ENCODE measurements around the gene ATP8B1.

Gene ATP8B1

GRCh38 chr18:57816208-57816954 lies 13.3 kb upstream of the ATP8B1 start:
- no peak for DNase-seq

GRCh38 chr18:57814555-57814954 lies 11.4 kb upstream of the ATP8B1 start:
- no peak for DNase-seq

- no peak for DNase-seq
Observed at GRCh38 chr18:57813245-57813644, 10.1 kb upstream of the ATP8B1 start.

GRCh38 chr18:57812126-57812477 lies 9.0 kb upstream of the ATP8B1 start:
- DNase-seq, result no peak

GRCh38 chr18:57811477-57812125 lies 8.5 kb upstream of the ATP8B1 start:
- no peak for DNase-seq

DNA sequence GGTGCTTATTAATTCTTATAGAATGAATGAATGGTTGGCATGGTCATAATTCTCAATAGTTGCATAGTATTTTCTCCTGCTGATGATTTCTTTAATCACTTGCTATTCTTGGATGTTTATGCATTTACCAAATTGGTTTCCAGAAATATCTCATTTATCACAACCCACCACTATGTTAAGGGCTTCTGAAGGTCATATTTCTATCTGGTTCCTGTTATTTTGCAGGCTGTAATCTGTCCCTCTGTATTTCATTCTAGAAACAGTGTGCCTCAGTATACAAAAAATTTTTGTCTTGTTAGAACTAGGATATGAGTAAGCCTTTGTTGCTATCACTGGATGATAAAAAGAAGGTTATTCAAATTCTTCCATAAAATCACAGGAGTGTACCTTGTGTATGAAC lies 6.1 kb upstream of the ATP8B1 start:
- DNase-seq, result no peak

- DNase-seq, result no peak
Observed at GRCh38 chr18:57807336-57808117, 4.4 kb upstream of the ATP8B1 start.

DNA sequence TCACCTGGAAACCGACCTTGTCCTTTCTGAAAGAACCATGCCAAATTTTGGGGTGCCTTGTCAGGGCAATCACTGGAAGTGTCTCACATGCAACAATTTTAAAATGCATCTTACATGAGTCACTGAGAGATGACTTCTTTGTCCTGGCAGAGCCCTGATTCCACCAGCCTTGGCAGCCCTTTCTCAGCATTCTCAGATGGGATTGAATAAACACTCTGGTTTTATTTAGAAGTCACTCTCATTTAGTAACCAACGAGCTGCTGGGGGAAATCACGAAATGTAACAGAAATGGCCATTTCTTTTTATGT lies 3.8 kb upstream of the ATP8B1 start:
- DNase-seq, result peak; percentile 2

- DNase-seq, result no peak
Observed at GRCh38 chr18:57806201-57806977, 3.3 kb upstream of the ATP8B1 start.

DNA sequence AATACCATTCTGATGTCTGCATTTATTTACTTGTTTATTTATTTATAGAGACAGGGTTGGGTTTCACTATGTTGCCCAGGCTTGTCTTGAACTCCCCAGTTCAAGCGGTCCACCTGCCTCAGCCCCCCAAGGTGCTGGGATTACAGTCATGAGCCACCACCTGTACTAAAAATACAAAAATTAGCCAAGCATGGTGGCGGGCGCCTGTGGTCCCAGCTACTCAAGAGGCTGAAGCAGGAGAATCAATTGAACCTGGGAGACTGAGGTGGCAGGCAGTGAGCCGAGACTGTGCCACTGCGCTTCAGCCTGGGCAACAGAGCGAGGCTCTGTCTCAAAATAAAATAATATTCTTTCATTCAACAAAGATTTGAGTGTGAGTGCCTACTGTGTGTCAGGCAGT lies 2.0 kb upstream of the ATP8B1 start:
- no peak for DNase-seq

GRCh38 chr18:57804557-57804956 lies 1.4 kb upstream of the ATP8B1 start:
- no peak for DNase-seq

DNA sequence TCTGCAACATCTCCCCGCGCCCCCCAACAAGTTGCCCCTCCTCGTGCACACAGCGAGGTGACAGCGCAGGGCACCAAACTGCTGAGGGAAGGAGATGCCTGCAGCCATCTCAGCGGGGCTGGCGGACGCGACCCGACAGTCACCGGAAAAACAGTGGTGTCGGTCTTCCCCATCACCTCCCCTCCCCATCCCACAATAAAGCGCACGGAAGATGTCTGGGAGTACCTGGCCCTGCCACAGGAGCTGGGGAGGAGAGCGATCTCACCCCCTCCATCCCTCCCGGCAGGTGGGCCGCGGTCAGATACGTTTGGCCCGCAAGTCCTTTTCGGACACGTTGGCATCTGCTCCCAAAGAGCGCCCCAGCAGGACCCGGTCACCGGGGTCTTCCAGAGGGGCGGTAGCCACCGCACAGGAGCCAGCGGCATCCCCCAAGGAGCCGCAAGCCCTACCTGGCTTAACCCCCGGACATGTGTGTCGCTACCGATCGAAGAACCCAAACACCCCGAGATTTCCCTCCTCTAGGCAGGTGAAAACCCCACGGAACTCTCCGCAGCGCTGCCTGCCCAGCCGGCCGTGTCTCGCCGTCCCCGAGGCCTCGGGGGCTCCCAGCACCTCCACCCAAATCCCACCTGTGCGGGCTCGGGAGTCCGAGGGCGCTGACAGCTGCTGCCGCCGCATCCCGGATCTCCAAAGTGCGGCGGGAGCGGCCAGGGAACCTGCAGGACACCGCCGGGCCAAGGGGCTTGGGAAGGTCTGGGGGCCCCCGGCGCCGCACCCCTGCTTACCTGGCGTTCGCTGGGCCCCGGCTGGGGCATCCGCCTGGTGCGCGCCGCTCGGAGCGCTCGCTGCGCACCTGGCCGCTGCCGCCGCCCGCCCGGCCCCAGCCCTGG lies 657 bp downstream of the ATP8B1 start:
- DNase-seq, result no peak

GRCh38 chr18:57801761-57802212 lies 1.3 kb downstream of the ATP8B1 start:
- no peak for DNase-seq

GRCh38 chr18:57801325-57801724 lies 1.8 kb downstream of the ATP8B1 start:
- no peak for DNase-seq

- no peak for DNase-seq
Observed at GRCh38 chr18:57798713-57799373, 4.3 kb downstream of the ATP8B1 start.

DNA sequence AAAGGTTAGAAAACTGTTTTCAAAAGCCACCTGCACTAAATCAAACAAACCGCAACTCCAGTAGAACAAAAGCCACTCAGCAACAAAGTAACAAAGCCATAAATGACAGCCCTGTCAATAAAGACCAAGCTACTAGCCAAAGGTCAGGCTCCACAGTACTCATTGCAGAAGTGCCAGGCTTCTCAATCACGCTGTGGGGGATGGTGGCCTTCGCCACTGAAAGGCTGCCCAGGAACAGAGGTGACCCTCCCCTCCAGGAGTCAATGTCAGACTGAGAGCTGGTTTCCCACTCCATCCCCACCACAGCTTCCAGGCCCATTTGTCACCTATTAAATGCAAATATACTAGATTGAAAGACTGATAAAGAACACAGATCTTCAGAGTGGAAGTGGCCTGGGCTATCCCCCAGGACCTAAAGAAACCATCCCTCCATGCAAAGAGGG lies 5.9 kb downstream of the ATP8B1 start:
- DNase-seq, result no peak

GRCh38 chr18:57794951-57795728 lies 8.0 kb downstream of the ATP8B1 start:
- DNase-seq, result no peak

DNA sequence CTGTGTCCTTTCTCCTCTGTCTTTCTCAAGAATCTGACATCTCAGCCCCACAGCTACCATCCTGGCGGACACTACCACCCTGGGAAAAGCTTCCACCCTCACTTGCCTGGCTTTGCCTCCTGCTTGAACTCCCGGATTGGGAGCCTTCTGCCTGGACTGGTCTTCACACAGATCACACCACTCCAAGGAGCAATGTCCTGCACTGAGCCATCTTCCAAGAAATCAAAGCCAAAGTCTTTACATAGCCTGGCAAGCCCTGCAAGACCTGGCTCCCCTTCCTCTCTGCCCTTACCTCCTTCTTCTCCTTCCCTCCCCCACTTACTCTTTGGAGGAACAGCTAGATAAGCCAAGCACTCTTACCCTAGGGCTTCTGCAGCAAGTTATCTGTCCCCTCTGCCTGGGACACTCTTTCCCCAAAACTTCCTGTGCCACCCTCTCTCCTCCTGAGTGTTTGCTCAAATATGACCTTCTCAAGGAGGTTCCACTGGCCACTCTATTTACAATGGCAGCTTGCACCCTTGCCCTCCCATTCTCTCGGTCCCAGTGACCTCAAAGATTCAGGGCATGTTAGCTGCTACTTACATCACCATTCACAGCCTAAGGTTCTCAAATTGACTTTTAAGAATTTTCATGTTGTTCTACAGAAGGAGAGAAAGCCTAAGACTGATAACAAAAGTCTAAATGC lies 9.7 kb downstream of the ATP8B1 start:
- DNase-seq, result no peak

DNA sequence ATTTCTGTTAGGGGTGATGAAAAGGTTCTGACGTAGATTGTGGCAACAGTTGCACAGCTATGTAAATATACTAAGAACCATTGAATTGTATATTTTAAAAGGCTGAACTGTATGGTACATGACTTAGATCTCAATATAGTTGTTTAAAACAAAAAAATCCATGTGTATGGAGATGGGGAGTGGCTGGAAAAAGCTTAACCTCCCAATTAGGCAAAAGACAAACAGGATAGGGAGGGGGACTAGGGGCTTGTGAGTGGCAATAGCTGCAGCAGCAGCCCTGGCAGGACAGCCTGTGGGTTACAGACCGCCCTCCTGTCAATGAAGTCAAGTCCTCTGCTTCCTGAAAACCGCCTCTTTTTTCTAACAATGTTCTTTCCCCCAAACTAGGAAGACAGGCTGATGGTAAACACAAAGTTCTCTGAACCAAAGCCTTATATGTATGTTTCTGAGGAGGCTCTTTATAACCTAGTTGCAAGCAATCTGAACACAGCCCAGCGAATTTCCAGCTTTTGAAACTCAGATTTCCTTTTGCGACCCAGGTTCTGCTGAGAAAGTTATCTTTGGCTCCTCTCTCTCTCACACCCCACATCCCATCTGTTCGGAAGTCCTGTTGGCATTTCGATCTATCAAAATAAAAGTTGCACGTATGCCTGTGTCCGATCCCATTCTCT lies 10.3 kb downstream of the ATP8B1 start:
- DNase-seq, result no peak

GRCh38 chr18:57791911-57792310 lies 11.2 kb downstream of the ATP8B1 start:
- no peak for DNase-seq

Measured in GOT3 (cell line).